K562 (cell line): ENCODE data around the gene TGM3. TPM values are rescaled to one million over a fixed set of nuclear protein-coding genes. Genes with fewer than 3 reads are reported as not detected.

Experiments used
- ATAC-seq: fragments of 200-7000 bp; cut with Tn5 transposase; 3 replicates; pipeline ENCODE4 v1.9.1; 2020; ENCODE audit warnings: moderate library complexity
- BruUV-seq: library from RNA; stranded (reverse); fragments of 400-500 nt; replicated peaks from 2 replicates; lab custom pipeline; 2021; lab: Mats Ljungman, UMichigan
- CTCF ChIA-PET: fragments of 300-600 bp; formaldehyde crosslinking; extraction: SDS; loops from one replicate; lab custom pipeline; 2021; ENCODE audit warnings: low intra/inter-chr PET ratio; lab: Yijun Ruan, JAX
- POLR2A ChIA-PET: fragments of 300-600, 350-650 bp; sonication (Branson Sonifier 250); formaldehyde crosslinking; extraction: SDS; loops from one replicate; lab custom pipeline; 2021; ENCODE audit warnings: antibody characterized with exemption, inconsistent platforms; lab: Yijun Ruan, JAX
- DNase-seq, 4 experiments: peaks; one replicate each; pipeline versions ENCODE4 v3.0.0 to v3.0.0-alpha.2; 2011 to 2018; ENCODE audit warnings: low spot score in 3 of 4, mixed read lengths in 3 of 4; ENCODE audit errors: extremely low read depth in 1 of 4
- FAIRE-seq: peaks from 2 replicates; lab custom pipeline; 2011; peaks lifted over from hg19 to GRCh38; lab: Jason Lieb, UNC
- H2AFZ ChIP-seq: 2 replicates; pipeline ENCODE4 v1.6.0; 2011; ENCODE audit warnings: low read depth, low read length, control low read depth, inconsistent platforms
- H3K27ac ChIP-seq: fragments of 200-600 bp; 3 replicates; pipeline ENCODE4 v1.8.0; 2011; ENCODE audit warnings: low read depth, mild to moderate bottlenecking, control low read depth, inconsistent platforms, low read length, moderate library complexity, mixed read lengths; ENCODE audit errors: extremely low read depth
- H3K27me3 ChIP-seq, 2 experiments: fragments of 300-600 bp in 1 of 2; 2 replicates in 1 of 2; 3 replicates in 1 of 2; pipeline versions ENCODE4 v1.6.0 to v1.8.0; 2011; ENCODE audit warnings: inconsistent platforms in 2 of 2, low read length in 2 of 2, mild to moderate bottlenecking in 1 of 2, mixed read lengths in 1 of 2, moderate library complexity in 1 of 2; ENCODE audit not compliant: control insufficient read depth in 2 of 2, insufficient read depth in 2 of 2
- H3K36me3 ChIP-seq: fragments of 300-600 bp; 3 replicates; pipeline ENCODE4 v1.8.0; 2011; ENCODE audit warnings: mild to moderate bottlenecking, low read length, inconsistent platforms; ENCODE audit not compliant: control insufficient read depth, insufficient read depth
- H3K4me1 ChIP-seq, 2 experiments: fragments of 200-600 bp in 1 of 2; replicated peaks in 1 of 2; 2 replicates in 1 of 2; 3 replicates in 1 of 2; pipeline versions ENCODE4 v1.5.1 to v1.8.0; 2011; ENCODE audit warnings: inconsistent platforms in 2 of 2, low read length in 2 of 2, mild to moderate bottlenecking in 1 of 2, mixed read lengths in 1 of 2, moderate library complexity in 1 of 2; ENCODE audit not compliant: control insufficient read depth in 2 of 2, insufficient read depth in 2 of 2
- H3K4me2 ChIP-seq: 2 replicates; pipeline ENCODE4 v1.6.1; 2011; ENCODE audit warnings: low read length, control low read depth, inconsistent platforms, mixed read lengths; ENCODE audit not compliant: insufficient read depth
- H3K4me3 ChIP-seq: fragments of 200-600 bp; sonication (generic), shearing (Covaris generic); 2 replicates; pipeline ENCODE4 v1.5.1; 2016; ENCODE audit warnings: control low read depth, inconsistent platforms
- H3K79me2 ChIP-seq: fragments of 200-600 bp; 3 replicates; pipeline ENCODE4 v1.8.0; 2011; ENCODE audit warnings: low read length, inconsistent platforms; ENCODE audit not compliant: control insufficient read depth, insufficient read depth
- H3K9ac ChIP-seq, 2 experiments: 2 replicates each; pipeline versions ENCODE4 v1.6.0 to v1.6.1; 2011; ENCODE audit warnings: low read depth in 2 of 2, low read length in 2 of 2, control low read depth in 1 of 2, inconsistent platforms in 1 of 2, mild to moderate bottlenecking in 1 of 2, mixed read lengths in 1 of 2; ENCODE audit not compliant: insufficient read depth in 1 of 2
- H3K9me1 ChIP-seq: one replicate; pipeline ENCODE4 v1.6.0; 2011; ENCODE audit warnings: inconsistent platforms, mild to moderate bottlenecking, low read length, moderate library complexity; ENCODE audit not compliant: control insufficient read depth, insufficient read depth
- H3K9me3 ChIP-seq: replicated peaks from 2 replicates; pipeline ENCODE4 v1.5.1; 2011; ENCODE audit warnings: low read depth, low read length, inconsistent platforms; ENCODE audit not compliant: control insufficient read depth, insufficient read depth
- H4K20me1 ChIP-seq: replicated peaks from 2 replicates; pipeline ENCODE4 v1.6.1; 2011; ENCODE audit warnings: low read length, inconsistent platforms, mixed read lengths; ENCODE audit not compliant: control insufficient read depth, insufficient read depth
- DMBX1 ChIP-seq: fragments of 250-450 bp; sonication (Bioruptor Pico); IDR thresholded peaks from 2 replicates; pipeline ENCODE4 v1.8.0; 2022; ENCODE audit warnings: inconsistent platforms, mild to moderate bottlenecking, moderate library complexity, borderline replicate concordance
- FOXK1 ChIP-seq: sonication (generic); formaldehyde crosslinking; IDR thresholded peaks from 2 replicates; pipeline ENCODE4 v1.8.0; 2022; ENCODE audit warnings: missing genetic modification reagents, mild to moderate bottlenecking, borderline replicate concordance
- GATAD2A ChIP-seq: fragments of 450-650 bp; IDR thresholded peaks from 2 replicates; pipeline ENCODE4 v1.6.1; 2017
- HDAC1 ChIP-seq, 2 experiments: fragments of 450-650 bp; IDR thresholded peaks; 2 replicates each; pipeline ENCODE4 v1.6.1; 2016 to 2017; ENCODE audit warnings: inconsistent platforms in 1 of 2, mild to moderate bottlenecking in 1 of 2, moderate library complexity in 1 of 2
- NEUROD1 ChIP-seq: fragments of 150-350 bp; IDR thresholded peaks from 2 replicates; pipeline ENCODE4 v1.6.1; 2014; ENCODE audit warnings: borderline replicate concordance, low read length, low read depth; ENCODE audit not compliant: partially characterized antibody
- PURB ChIP-seq: sonication (generic); formaldehyde crosslinking; IDR thresholded peaks from 2 replicates; pipeline ENCODE4 v1.9.0; 2021; ENCODE audit warnings: low read depth, mild to moderate bottlenecking, missing genetic modification reagents
- SIRT6 ChIP-seq: IDR thresholded peaks from one replicate; pipeline ENCODE4 v1.6.1; 2012; ENCODE audit warnings: low read depth, mild to moderate bottlenecking, control low read depth, inconsistent platforms, low read length, moderate library complexity
- WGBS: fragments of 100-300 bp; shearing (Covaris generic); methylation state at CpG from one replicate; pipeline ENCODE4 v1.1.6; 2016; ENCODE audit warnings: low coverage, mixed read lengths; ENCODE audit not compliant: insufficient coverage; ENCODE audit errors: missing lambda C conversion rate; 5-methylcytosine and 5-hydroxymethylcytosine counted together
- in situ Hi-C: fragments of 300-500 bp; cut with MboI; formaldehyde crosslinking; loops from 4 replicates; pipeline ENCODE4 v1.15.0; 2018; ENCODE audit warnings: inconsistent platforms, mixed read lengths
- intact Hi-C: fragments of 100-400 bp; cut with micrococcal nuclease; formaldehyde crosslinking; loops from 2 replicates; pipeline ENCODE4 v1.14.2; 2022
- polyA plus RNA-seq, 8 experiments: library from polyadenylated mRNA; depleted of rRNA in 4 of 8; stranded (reverse) in 5 of 8; unstranded in 3 of 8; fragments of >200 nt; fragmentation: Nextera tagmentation in 2 of 8; fragmentation: Illumina TruSeq in 1 of 8; extraction: Ambion mirVana in 2 of 8; extraction: Trizol in 1 of 8; gene quantifications; 2 replicates each; pipeline versions ENCODE4 v1.2.1 to v1.2.3, GENCODE V29; 2011 to 2014; ENCODE audit warnings: inconsistent platforms in 1 of 8, missing spikeins in 1 of 8
- total RNA-seq, 7 experiments: library from RNA; depleted of rRNA in 6 of 7; stranded (reverse); fragments of >200 nt in 6 of 7; fragmentation: Illumina TruSeq in 2 of 7; extraction: Trizol in 2 of 7; gene quantifications; 2 replicates each; pipeline versions ENCODE4 v1.2.1 to v1.2.3, GENCODE V29; 2011 to 2021; ENCODE audit warnings: low replicate concordance in 1 of 7
- TF ChIP-seq, protein P1 (sequence below): IDR thresholded peaks from 2 replicates; pipeline ENCODE4 v1.6.1; 2012; ENCODE audit warnings: low read depth, low read length, improper control_type of control experiment, borderline replicate concordance
- TF ChIP-seq, protein P2 (sequence below): sonication (generic); formaldehyde crosslinking; IDR thresholded peaks from 2 replicates; pipeline ENCODE4 v1.8.0; 2022; ENCODE audit warnings: missing genetic modification reagents, mild to moderate bottlenecking, moderate library complexity, borderline replicate concordance
- TF ChIP-seq, protein P3 (sequence below): fragments of 250-450 bp; sonication (Bioruptor Pico); IDR thresholded peaks from 2 replicates; pipeline ENCODE4 v1.5.0; 2021; ENCODE audit warnings: mild to moderate bottlenecking, moderate library complexity

The TGM3 gene
- total and polyA plus RNA-seq, 9 of the 15 experiments (the other 6 are each of a cell fraction or from before 2014, with no cell fraction given), result not detected

DNA sequence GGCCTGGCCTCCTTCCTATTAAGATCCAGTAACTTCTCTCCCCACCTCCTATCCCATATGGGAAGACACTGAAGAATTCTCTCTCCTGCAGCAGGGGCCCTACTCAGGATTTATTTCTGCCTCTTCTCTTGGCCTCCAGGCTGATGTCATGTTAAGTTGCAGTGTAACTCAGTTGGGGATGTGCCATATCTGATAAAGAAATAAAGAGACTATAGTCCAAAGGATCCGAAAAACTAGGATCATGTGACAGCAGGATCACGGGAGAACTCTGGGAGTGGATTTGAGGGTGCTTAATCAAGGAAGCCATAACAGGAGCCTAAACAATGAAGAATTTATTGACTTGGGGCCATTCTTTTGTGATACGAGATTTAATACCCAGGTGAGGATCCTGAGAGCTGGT lies 46.4 kb downstream of the TGM3 start (continued):
- TF ChIP-seq, protein P1, sequence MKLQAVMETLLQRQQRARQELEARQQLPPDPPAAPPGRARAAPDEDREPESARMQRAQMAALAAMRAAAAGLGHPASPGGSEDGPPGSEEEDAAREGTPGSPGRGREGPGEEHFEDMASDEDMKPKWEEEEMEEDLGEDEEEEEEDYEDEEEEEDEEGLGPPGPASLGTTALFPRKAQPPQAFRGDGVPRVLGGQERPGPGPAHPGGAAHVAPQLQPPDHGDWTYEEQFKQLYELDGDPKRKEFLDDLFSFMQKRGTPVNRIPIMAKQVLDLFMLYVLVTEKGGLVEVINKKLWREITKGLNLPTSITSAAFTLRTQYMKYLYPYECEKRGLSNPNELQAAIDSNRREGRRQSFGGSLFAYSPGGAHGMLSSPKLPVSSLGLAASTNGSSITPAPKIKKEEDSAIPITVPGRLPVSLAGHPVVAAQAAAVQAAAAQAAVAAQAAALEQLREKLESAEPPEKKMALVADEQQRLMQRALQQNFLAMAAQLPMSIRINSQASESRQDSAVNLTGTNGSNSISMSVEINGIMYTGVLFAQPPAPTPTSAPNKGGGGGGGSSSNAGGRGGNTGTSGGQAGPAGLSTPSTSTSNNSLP, result no peak
- TF ChIP-seq SIRT6 (no peak), DMBX1 (no peak)

DNA sequence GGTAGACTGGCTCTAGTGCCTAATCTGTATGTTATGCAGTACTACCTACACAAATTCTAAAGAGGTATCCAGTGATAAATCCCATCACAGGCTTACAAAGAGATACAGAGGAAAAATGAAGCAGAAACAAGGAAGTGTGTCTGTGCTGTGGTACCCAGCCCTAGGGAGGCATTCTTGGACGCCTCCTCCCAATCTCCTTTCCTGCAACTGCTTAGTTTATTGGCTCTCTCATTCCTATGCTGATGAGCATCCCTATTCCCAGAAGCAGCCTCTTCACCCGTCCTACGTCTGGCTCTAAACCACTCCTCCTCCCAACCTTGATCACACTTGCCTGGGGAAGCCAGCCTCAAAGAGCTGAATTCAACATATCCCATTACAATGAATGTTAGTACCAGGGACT lies 50.4 kb downstream of the TGM3 start:
- Histone ChIP-seq H3K27me3 (peaks cover 0 to 3% of the 10 kb centered on the region in 2 experiments; a peak in 3 of 5 replicates), H3K9me3 (no peaks in the 10 kb centered on the region), H3K27ac (no peak overlapping the region), H4K20me1 (no peaks in the 10 kb centered on the region), H3K9me1 (no peaks in the 10 kb centered on the region), H3K4me2 (no peak overlapping the region), H3K36me3 (no peaks in the 10 kb centered on the region), H3K9ac (no peak overlapping the region), H3K4me1 (no peaks in the 10 kb centered on the region; a peak in 1 of 5 replicates), H3K4me3 (no peak overlapping the region), H2AFZ (no peak overlapping the region), H3K79me2 (no peaks in the 10 kb centered on the region)
- intact Hi-C loops (loop anchor here (5.0 kb wide), 1 partner anchor 44 kb away; no protein-coding TSS in a partner anchor), in situ Hi-C loops (no loop called here)
- DNase-seq, result no peak
- BruUV-seq, result no TSS peak
- TF ChIP-seq FOXK1 (CRISPR knock-in tag) (no peak), NEUROD1 (no peak), GATAD2A (no peak), PURB (CRISPR knock-in tag) (no peak), HDAC1 (IDR thresholded peaks at IDR 0.05) (no peak)
- TF ChIP-seq, protein P2, sequence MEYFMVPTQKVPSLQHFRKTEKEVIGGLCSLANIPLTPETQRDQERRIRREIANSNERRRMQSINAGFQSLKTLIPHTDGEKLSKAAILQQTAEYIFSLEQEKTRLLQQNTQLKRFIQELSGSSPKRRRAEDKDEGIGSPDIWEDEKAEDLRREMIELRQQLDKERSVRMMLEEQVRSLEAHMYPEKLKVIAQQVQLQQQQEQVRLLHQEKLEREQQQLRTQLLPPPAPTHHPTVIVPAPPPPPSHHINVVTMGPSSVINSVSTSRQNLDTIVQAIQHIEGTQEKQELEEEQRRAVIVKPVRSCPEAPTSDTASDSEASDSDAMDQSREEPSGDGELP (CRISPR knock-in tag), result no peak
- TF ChIP-seq, protein P3, sequence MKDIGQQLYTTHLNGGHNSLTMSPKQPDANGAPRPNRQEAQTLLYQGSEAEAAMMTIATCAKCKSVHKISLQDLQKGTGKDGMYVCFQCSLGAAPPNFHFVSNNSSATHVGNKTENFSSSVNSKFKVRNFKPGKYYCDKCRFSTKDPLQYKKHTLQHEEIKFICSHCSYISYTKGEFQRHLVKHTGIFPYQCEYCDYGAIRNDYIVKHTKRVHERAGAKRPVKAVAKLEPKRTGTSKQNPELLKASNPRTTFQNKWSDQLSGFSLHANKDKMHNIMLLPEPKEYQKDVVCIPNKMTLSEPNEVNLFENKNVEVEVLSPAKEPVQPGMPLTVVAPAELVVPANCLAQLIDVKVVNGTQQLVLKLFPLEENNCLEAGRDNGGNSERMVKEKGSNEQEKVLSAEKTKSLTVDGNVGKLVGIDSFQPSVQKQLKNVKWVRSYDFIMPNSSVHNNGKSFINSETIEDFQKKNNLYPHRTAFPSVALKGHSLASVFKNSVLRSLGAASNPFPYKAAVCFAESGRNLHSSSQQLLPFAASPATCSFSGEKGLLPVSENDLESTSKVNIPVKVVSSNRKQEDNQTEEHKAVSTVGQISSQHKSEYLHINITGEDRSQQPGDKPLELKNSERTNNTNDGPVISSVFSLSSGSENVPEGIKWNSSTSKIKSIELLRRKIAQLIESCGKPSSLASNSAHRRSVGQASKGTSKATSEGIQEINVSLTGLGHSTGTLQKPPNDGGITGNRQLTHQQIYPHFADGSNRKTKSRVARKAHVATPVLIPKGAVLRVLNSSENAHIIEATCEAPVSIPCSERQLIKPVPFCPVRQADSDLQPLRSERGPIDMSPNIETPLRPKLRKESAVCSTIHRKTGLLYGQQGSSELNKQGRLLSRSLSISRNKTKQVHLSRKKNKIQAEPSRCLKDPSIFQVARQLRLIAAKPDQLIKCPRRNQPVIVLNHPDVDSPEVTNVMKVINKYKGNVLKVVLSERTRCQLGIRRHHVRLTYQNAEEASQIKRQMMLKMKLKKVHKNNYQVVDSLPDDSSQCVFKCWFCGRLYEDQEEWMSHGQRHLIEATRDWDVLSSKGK (CRISPR knock-in tag), result no peak
- ChIA-PET POLR2A (interaction anchor here (0.6 kb wide), 1 partner anchor 84 kb away, joined by 3 read pairs; no protein-coding TSS in a partner anchor), CTCF (interaction anchor here (2.1 kb wide), 1 partner anchor 139 kb away, joined by 12 read pairs; no protein-coding TSS in a partner anchor)
- 0% methylated on average over 3 of the region's 3 CpGs for WGBS
- ATAC-seq, result no peak
- FAIRE-seq, result no peak
